OCI-LY1 (cell line): ENCODE data around the gene TRPV2.

Experiments used
- CTCF ChIP-seq: fragments of 200-600 bp; sonication (generic), shearing (Covaris generic); IDR thresholded peaks from 2 replicates; pipeline ENCODE4 v1.5.1; 2017; ENCODE audit warnings: mild to moderate bottlenecking, antibody characterized with exemption, low read length, moderate library complexity, mixed read lengths
- EZH2 ChIP-seq: fragments of 200-600 bp; sonication (generic), shearing (Covaris generic); IDR thresholded peaks from 2 replicates; pipeline ENCODE4 v1.8.0; 2017; ENCODE audit warnings: borderline replicate concordance, mixed run types, mild to moderate bottlenecking, antibody characterized with exemption, low read length, moderate library complexity, mixed read lengths

GRCh38 chr17:16449121-16449570 is 33.8 kb downstream of the TRPV2 start:
- no peak for TF ChIP-seq CTCF
- TF ChIP-seq EZH2: no peak
